Sigmoid colon (tissue), 7 donors: Measurements from ENCODE around the gene ARNT2. TPM values are rescaled to one million over a fixed set of nuclear protein-coding genes. Genes with fewer than 3 reads are reported as not detected.

ENCODE experiments used
- DNase-seq: peaks from one replicate; pipeline ENCODE4 v3.0.0-alpha.2; 2019
- H3K27ac ChIP-seq, 4 donors: fragments of 200-600 bp; sonication (generic); one replicate each; pipeline ENCODE4 v1.5.1; 2016 to 2019; ENCODE audit warnings: mild to moderate bottlenecking in 1 of 4
- H3K27me3 ChIP-seq, 3 donors: fragments of 200-600 bp; sonication (generic); one replicate each; pipeline ENCODE4 v1.5.1; 2019; ENCODE audit warnings: mild to moderate bottlenecking in 1 of 3
- H3K36me3 ChIP-seq, 4 donors: fragments of 200-600 bp; sonication (generic); one replicate each; pipeline ENCODE4 v1.5.1; 2016 to 2019
- H3K4me1 ChIP-seq, 4 donors: fragments of 200-600 bp; sonication (generic); one replicate each; pipeline ENCODE4 v1.5.1; 2017 to 2019
- H3K4me3 ChIP-seq, 4 donors: fragments of 200-600 bp; sonication (generic); one replicate each; pipeline ENCODE4 v1.5.1; 2017 to 2019; ENCODE audit warnings: mild to moderate bottlenecking in 2 of 4, moderate library complexity in 1 of 4
- H3K9me3 ChIP-seq, 4 donors: fragments of 200-600 bp in 3 of 4; sonication (generic) in 3 of 4; one replicate each; pipeline versions ENCODE4 v1.5.1 to v1.6.1; 2013 to 2019
- CTCF ChIP-seq, 4 experiments: fragments of 450-650 bp in 3 of 4; fragments of 200-600 bp in 1 of 4; IDR thresholded peaks; one replicate each; pipeline ENCODE4 v1.5.1; 2016 to 2019; ENCODE audit warnings: antibody characterized with exemption in 4 of 4, mild to moderate bottlenecking in 3 of 4, moderate library complexity in 2 of 4
- EP300 ChIP-seq, 4 donors: sonication (generic); formaldehyde crosslinking; IDR thresholded peaks; one replicate each; pipeline ENCODE4 v1.6.1; 2017; ENCODE audit warnings: antibody characterized with exemption in 4 of 4
- POLR2A ChIP-seq, 2 donors: fragments of 450-650 bp; IDR thresholded peaks; one replicate each; pipeline ENCODE4 v1.6.1; 2016; ENCODE audit warnings: antibody characterized with exemption in 2 of 2, mild to moderate bottlenecking in 2 of 2, moderate library complexity in 2 of 2
- POLR2AphosphoS5 ChIP-seq, 4 donors: sonication (generic); formaldehyde crosslinking; IDR thresholded peaks; one replicate each; pipeline ENCODE4 v1.6.1; 2017; ENCODE audit warnings: antibody characterized with exemption in 4 of 4
- WGBS, 2 donors: extraction: QIAGEN DNeasy Blood & Tissue Kit; methylation state at CpG; one replicate each; pipeline ENCODE4 v1.1.7; 2013; 5-methylcytosine and 5-hydroxymethylcytosine counted together
- intact Hi-C: fragments of 100-400 bp; cut with DNase I; formaldehyde crosslinking; loops from one replicate; pipeline ENCODE4 v1.15.1; 2023
- polyA plus RNA-seq, 3 donors: library from polyadenylated mRNA; stranded (reverse); fragments of 200-250 nt; gene quantifications; one replicate each; pipeline ENCODE4 v1.2.3, GENCODE V29; 2013
- total RNA-seq, 4 donors: library from RNA; depleted of rRNA; stranded (reverse); fragments of >200 nt; gene quantifications; one replicate each; pipeline ENCODE4 v1.1.0, GENCODE V29; 2016
- donor health status: healthy with polysubstance abuse.
- donor health status: Bipolar disorder and iron deficiency.
- donor health status: healthy.

ARNT2 gene
- total and polyA plus RNA-seq, 7 donors = 1.2 to 16.1 (median 4.3) TPM

- intact Hi-C loops = no loop called here
- Histone ChIP-seq H3K36me3 (no peaks in the 10 kb centered on the region), H3K27ac (no peak overlapping the region), H3K4me3 (no peak overlapping the region), H3K4me1 (no peaks in the 10 kb centered on the region), H3K9me3 (no peaks in the 10 kb centered on the region), H3K27me3 (no peaks in the 10 kb centered on the region)
- TF ChIP-seq EP300 (IDR thresholded peaks at IDR 0.05) (no peak), POLR2A (IDR thresholded peaks at IDR 0.05) (no peak)
- DNase-seq = no peak
- 23 to 45% methylated on average over 1 of the region's 1 CpG for WGBS, 2 donors
These were observed 204.5 kb downstream of the ARNT2 start for GRCh38 chr15:80608688-80609087.

DNA sequence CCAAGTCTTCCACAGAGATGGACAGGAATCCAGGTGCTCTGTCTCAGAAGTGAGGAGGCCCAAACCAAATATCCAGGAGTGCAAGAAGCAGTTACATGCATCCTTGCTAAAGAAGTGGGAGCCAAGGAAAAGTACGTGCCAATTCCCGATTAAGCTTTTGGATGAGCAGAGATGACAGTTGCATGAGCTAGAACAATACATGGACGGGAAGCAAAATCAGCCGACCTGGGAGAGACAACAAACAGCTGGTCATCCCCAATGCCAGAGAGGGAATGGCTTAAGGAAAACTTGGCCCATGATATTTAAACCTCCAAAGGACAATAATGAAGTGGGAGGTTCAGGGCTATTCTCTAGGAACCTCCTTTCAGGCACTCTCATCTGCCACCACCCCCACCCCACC is 204.9 kb downstream of the ARNT2 start:
- TF ChIP-seq POLR2A (IDR thresholded peaks at IDR 0.05) (no peak), POLR2AphosphoS5 (IDR thresholded peaks at IDR 0.05) (no peak), CTCF (IDR thresholded peaks at IDR 0.05) (no peak), EP300 (IDR thresholded peaks at IDR 0.05) (no peak)

GRCh38 chr15:80609512-80609946 is 205.3 kb downstream of the ARNT2 start:
- TF ChIP-seq EP300 (IDR thresholded peaks at IDR 0.05) = no peak
- no peak for TF ChIP-seq POLR2AphosphoS5 (IDR thresholded peaks at IDR 0.05)
- TF ChIP-seq POLR2A (IDR thresholded peaks at IDR 0.05) = no peak
- H3K27me3 ChIP-seq = no peaks in the 10 kb centered on the region
- 14 to 32% methylated on average over 4 of the region's 4 CpGs for WGBS, 2 donors
- intact Hi-C loops = no loop called here
- H3K27ac ChIP-seq = no peak overlapping the region
- no peaks in the 10 kb centered on the region for H3K36me3 ChIP-seq
- H3K4me3 ChIP-seq = no peak overlapping the region
- no peaks in the 10 kb centered on the region for H3K9me3 ChIP-seq
- H3K4me1 ChIP-seq = no peaks in the 10 kb centered on the region
- DNase-seq = no peak

More for the DNA sequence above, 204.9 kb downstream of the ARNT2 start:
- Histone ChIP-seq H3K27me3 (no peaks in the 10 kb centered on the region), H3K4me3 (no peak overlapping the region), H3K27ac (no peak overlapping the region), H3K36me3 (no peaks in the 10 kb centered on the region), H3K9me3 (no peaks in the 10 kb centered on the region), H3K4me1 (no peaks in the 10 kb centered on the region)
- 72 to 75% methylated on average over 4 of the region's 4 CpGs for WGBS, 2 donors
- no peak for DNase-seq
- intact Hi-C loops = no loop called here

DNA sequence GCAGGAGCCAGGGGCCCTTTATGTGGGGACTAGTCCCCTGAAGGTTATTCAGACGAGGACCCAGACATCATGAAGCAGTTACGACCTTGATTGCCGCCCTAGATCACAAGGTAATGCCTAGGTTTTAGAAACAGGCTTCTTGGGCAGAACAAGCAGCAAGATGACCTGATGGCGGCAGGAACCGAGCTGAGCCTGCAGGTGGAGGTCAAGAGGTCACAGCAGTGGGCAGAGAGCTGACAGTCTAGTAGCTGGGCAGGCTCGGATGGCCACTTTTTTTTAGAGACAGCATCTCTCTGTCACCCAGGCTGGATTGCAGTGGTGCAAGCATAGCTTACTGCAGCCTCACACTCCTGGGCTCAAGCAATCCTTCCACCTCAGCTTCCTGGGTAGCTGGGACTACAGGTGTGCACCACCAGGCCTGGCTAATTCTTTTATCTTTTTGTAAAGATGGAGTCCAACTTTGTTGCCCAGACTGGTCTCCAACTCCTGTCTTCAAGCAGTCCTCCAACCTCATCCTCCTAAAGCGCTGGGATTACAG is 207.4 kb downstream of the ARNT2 start:
- no peak for TF ChIP-seq EP300 (IDR thresholded peaks at IDR 0.05)
- TF ChIP-seq POLR2A (IDR thresholded peaks at IDR 0.05) = no peak
- no peak for TF ChIP-seq POLR2AphosphoS5 (IDR thresholded peaks at IDR 0.05)
- no peak for TF ChIP-seq CTCF (IDR thresholded peaks at IDR 0.05)
- intact Hi-C loops = no loop called here
- Histone ChIP-seq H3K4me3 (no peak overlapping the region), H3K36me3 (no peaks in the 10 kb centered on the region), H3K27ac (no peak overlapping the region), H3K4me1 (peaks cover 0 to 14% (median 11%) of the 10 kb centered on the region in 4 donors), H3K9me3 (no peaks in the 10 kb centered on the region), H3K27me3 (no peaks in the 10 kb centered on the region)
- WGBS, 2 donors = 85 to 92% methylated on average over 7 of the region's 7 CpGs
- DNase-seq = no peak

DNA sequence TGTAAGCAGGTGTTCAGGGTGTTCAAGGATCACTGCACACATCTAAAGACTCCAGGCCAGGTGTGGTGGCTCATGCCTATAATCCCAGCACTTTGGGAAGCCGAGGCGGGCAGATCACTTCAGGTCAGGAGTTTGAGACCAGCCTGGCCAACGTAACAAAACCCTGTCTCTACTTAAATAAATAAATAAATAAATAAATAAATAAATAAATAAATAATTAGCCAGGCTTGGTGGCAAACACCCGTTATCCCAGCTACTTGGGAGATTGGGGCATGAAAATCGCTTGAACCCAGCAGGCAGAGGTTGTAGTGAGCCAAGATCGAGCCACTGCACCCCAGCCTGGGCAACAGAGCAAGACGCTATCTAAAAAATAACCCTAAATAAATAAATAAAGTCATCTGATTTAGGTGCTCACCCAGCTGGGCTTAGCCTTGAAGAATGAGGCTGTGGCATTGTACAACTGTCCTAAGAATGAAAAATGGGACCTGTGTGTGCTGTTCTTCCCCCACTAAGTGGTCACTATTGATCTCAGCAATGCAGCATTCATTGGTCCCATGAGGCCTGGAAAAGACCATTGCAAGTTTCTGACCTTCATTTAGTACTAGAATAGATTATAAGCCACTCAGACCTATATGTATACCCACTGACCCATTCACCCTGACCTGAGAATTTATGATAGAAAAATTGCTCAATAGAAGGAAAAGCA is 208.1 kb downstream of the ARNT2 start:
- DNase-seq = no peak

DNA sequence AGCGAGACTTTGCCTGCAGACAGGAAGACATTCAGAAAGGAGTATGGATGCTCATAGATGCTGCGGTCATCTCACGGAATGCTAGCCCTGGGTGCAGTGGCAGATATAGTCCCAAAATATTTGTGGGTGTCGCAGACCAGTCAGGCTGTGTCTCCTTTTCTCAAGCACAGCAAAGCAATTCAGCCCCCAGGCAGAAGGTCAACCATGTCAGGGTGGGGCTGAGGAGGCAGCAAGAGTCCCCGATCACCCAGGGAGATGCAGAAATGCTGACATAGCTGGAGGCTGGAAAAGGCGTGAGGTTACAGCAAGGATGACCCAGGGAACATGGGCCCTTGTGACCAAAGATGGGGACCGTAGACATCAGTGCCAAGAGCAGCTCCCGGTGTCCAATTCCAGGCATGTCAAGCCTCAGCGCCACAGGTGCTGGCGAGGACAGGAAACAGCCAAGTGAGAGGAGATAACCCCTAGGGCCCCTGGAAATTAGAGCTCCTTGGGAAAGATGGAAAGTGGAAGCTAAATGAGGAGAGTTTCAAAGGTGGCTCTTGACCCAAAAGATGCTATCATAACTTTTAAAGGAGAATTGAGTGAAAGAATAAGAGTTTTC is 209.7 kb downstream of the ARNT2 start:
- Histone ChIP-seq H3K4me3 (no peak overlapping the region), H3K9me3 (no peaks in the 10 kb centered on the region), H3K4me1 (peaks cover 0 to 15% (median 11%) of the 10 kb centered on the region in 4 donors), H3K36me3 (no peaks in the 10 kb centered on the region), H3K27me3 (no peaks in the 10 kb centered on the region), H3K27ac (no peak overlapping the region)
- WGBS, 2 donors = 91 to 95% methylated on average over 10 of the region's 10 CpGs
- no peak for DNase-seq
- intact Hi-C loops = no loop called here
- TF ChIP-seq CTCF (IDR thresholded peaks at IDR 0.05) = no peak
- TF ChIP-seq POLR2AphosphoS5 (IDR thresholded peaks at IDR 0.05) = no peak
- TF ChIP-seq EP300 (IDR thresholded peaks at IDR 0.05) = no peak
- no peak for TF ChIP-seq POLR2A (IDR thresholded peaks at IDR 0.05)

More for the DNA sequence above, 208.1 kb downstream of the ARNT2 start:
- Histone ChIP-seq H3K27ac (no peak overlapping the region), H3K4me3 (no peak overlapping the region), H3K36me3 (no peaks in the 10 kb centered on the region), H3K27me3 (no peaks in the 10 kb centered on the region), H3K9me3 (no peaks in the 10 kb centered on the region), H3K4me1 (peaks cover 0 to 15% (median 11%) of the 10 kb centered on the region in 4 donors)
- WGBS, 2 donors = 88% methylated on average over 7 of the region's 7 CpGs
- no peak for TF ChIP-seq POLR2A (IDR thresholded peaks at IDR 0.05)
- intact Hi-C loops = no loop called here
